Astrocyte (in vitro differentiated cells and primary cell): ENCODE measurements around the gene TEKT4. TPM values are rescaled to one million over a fixed set of nuclear protein-coding genes. Genes with fewer than 3 reads are reported as not detected.

Source experiments
- DNase-seq: peaks from one replicate; pipeline ENCODE4 v3.0.0-alpha.2; 2010; ENCODE audit warnings: low read depth
- FAIRE-seq: peaks from 2 replicates; lab custom pipeline; 2011; peaks lifted over from hg19 to GRCh38; lab: Jason Lieb, UNC
- H2AFZ ChIP-seq: 2 replicates; pipeline ENCODE4 v1.6.0; 2012; ENCODE audit warnings: low read depth, low read length, inconsistent platforms
- H3K27ac ChIP-seq: 2 replicates; pipeline ENCODE4 v1.5.1; 2011; ENCODE audit warnings: low read depth, low read length, inconsistent platforms
- H3K27me3 ChIP-seq: 2 replicates; pipeline ENCODE4 v1.6.0; 2011; ENCODE audit warnings: low read length, inconsistent platforms; ENCODE audit not compliant: insufficient read depth
- H3K36me3 ChIP-seq: 2 replicates; pipeline ENCODE4 v1.5.1; 2011; ENCODE audit warnings: low read length, inconsistent platforms; ENCODE audit not compliant: insufficient read depth
- H3K4me1 ChIP-seq: 2 replicates; pipeline ENCODE4 v1.5.1; 2011; ENCODE audit warnings: low read length, inconsistent platforms; ENCODE audit not compliant: insufficient read depth
- H3K4me2 ChIP-seq: 2 replicates; pipeline ENCODE4 v1.6.0; 2012; ENCODE audit warnings: low read length, inconsistent platforms
- H3K4me3 ChIP-seq: 2 replicates; pipeline ENCODE4 v1.5.1; 2011; ENCODE audit warnings: low read depth, mild to moderate bottlenecking, low read length, inconsistent platforms; ENCODE audit not compliant: insufficient read depth
- H3K79me2 ChIP-seq: 2 replicates; pipeline ENCODE4 v1.6.0; 2012; ENCODE audit warnings: mild to moderate bottlenecking, low read length, inconsistent platforms; ENCODE audit not compliant: insufficient read depth
- H3K9ac ChIP-seq: 2 replicates; pipeline ENCODE4 v1.6.0; 2012; ENCODE audit warnings: mild to moderate bottlenecking, low read length, inconsistent platforms
- H3K9me3 ChIP-seq: 2 replicates; pipeline ENCODE4 v1.5.1; 2012; ENCODE audit warnings: low read depth, mild to moderate bottlenecking, low read length, inconsistent platforms; ENCODE audit not compliant: insufficient read depth
- H4K20me1 ChIP-seq: 2 replicates; pipeline ENCODE4 v1.6.0; 2012; ENCODE audit warnings: low read length, inconsistent platforms; ENCODE audit not compliant: insufficient read depth
- H3K27ac Mint-ChIP-seq: one replicate; pipeline ENCODE4 v1.8.0; 2021; ENCODE audit warnings: mild to moderate bottlenecking, mixed read lengths; ENCODE audit not compliant: unreplicated experiment
- H3K27me3 Mint-ChIP-seq: one replicate; pipeline ENCODE4 v1.8.0; 2021; ENCODE audit warnings: low read depth, mixed read lengths; ENCODE audit not compliant: unreplicated experiment
- H3K36me3 Mint-ChIP-seq: one replicate; pipeline ENCODE4 v1.8.0; 2021; ENCODE audit warnings: low read depth, mixed read lengths; ENCODE audit not compliant: unreplicated experiment
- H3K4me1 Mint-ChIP-seq: one replicate; pipeline ENCODE4 v1.8.0; 2021; ENCODE audit warnings: low read depth, mixed read lengths; ENCODE audit not compliant: unreplicated experiment
- H3K4me3 Mint-ChIP-seq: one replicate; pipeline ENCODE4 v1.8.0; 2021; ENCODE audit warnings: mild to moderate bottlenecking, moderate library complexity, mixed read lengths; ENCODE audit not compliant: unreplicated experiment
- H3K9me3 Mint-ChIP-seq: one replicate; pipeline ENCODE4 v1.8.0; 2021; ENCODE audit warnings: mild to moderate bottlenecking, mixed read lengths; ENCODE audit not compliant: unreplicated experiment
- CTCF ChIP-seq: IDR thresholded peaks from 2 replicates; pipeline ENCODE4 v1.5.1; 2011; ENCODE audit warnings: low read depth, mild to moderate bottlenecking, inconsistent platforms, low read length, moderate library complexity; ENCODE audit not compliant: insufficient read depth
- EZH2 ChIP-seq: IDR thresholded peaks from 2 replicates; pipeline ENCODE4 v1.6.1; 2012; ENCODE audit warnings: mild to moderate bottlenecking, low read length, inconsistent platforms; ENCODE audit not compliant: insufficient read depth
- total RNA-seq: library from RNA; stranded (reverse); gene quantifications from 2 replicates; pipeline ENCODE4 v1.2.1, GENCODE V29; 2021

Gene TEKT4
- total RNA-seq, 1 donor from 2014 or later: not detected

- Mint-ChIP-seq H3K4me1 (no peaks in the 10 kb centered on the region), H3K4me3 (no peak overlapping the region), H3K9me3 (no peaks in the 10 kb centered on the region), H3K27ac (no peak overlapping the region), H3K36me3 (no peaks in the 10 kb centered on the region), H3K27me3 (peaks cover 51% of the 10 kb centered on the region)
- no peaks in the 10 kb centered on the region for H3K4me1 ChIP-seq
- H3K9ac ChIP-seq: no peak overlapping the region
- H3K27me3 ChIP-seq: no peaks in the 10 kb centered on the region
- no peak overlapping the region for H3K27ac ChIP-seq
- no peaks in the 10 kb centered on the region for H3K9me3 ChIP-seq
- no peak overlapping the region for H3K4me2 ChIP-seq
- TF ChIP-seq EZH2 (no peak), CTCF (no peak)
- H4K20me1 ChIP-seq: no peaks in the 10 kb centered on the region
- no peak for DNase-seq
- H2AFZ ChIP-seq: no peak overlapping the region
- no peak for FAIRE-seq
- H3K36me3 ChIP-seq: no peaks in the 10 kb centered on the region
- H3K79me2 ChIP-seq: no peaks in the 10 kb centered on the region
- no peak overlapping the region for H3K4me3 ChIP-seq
Measured at GRCh38 chr2:94879314-94879981, 8.2 kb downstream of the TEKT4 start.

GRCh38 chr2:94879982-94880377 is 8.8 kb downstream of the TEKT4 start:
- H3K36me3 ChIP-seq: no peaks in the 10 kb centered on the region
- no peaks in the 10 kb centered on the region for H3K79me2 ChIP-seq
- H3K4me1 ChIP-seq: no peaks in the 10 kb centered on the region
- no peak overlapping the region for H2AFZ ChIP-seq
- Mint-ChIP-seq H3K36me3 (no peaks in the 10 kb centered on the region), H3K9me3 (no peaks in the 10 kb centered on the region), H3K4me1 (no peaks in the 10 kb centered on the region), H3K27ac (no peak overlapping the region), H3K4me3 (no peak overlapping the region), H3K27me3 (peaks cover 50% of the 10 kb centered on the region)
- H3K27me3 ChIP-seq: no peaks in the 10 kb centered on the region
- no peak for TF ChIP-seq CTCF
- TF ChIP-seq EZH2: no peak
- H3K9ac ChIP-seq: no peak overlapping the region
- no peaks in the 10 kb centered on the region for H4K20me1 ChIP-seq
- no peak overlapping the region for H3K4me2 ChIP-seq
- H3K4me3 ChIP-seq: no peak overlapping the region
- no peaks in the 10 kb centered on the region for H3K9me3 ChIP-seq
- H3K27ac ChIP-seq: no peak overlapping the region
- DNase-seq (no peak), FAIRE-seq (no peak)

- DNase-seq (no peak), FAIRE-seq (no peak)
- no peaks in the 10 kb centered on the region for H3K9me3 Mint-ChIP-seq
- Histone ChIP-seq H3K27ac (no peak overlapping the region), H4K20me1 (no peaks in the 10 kb centered on the region), H3K27me3 (no peaks in the 10 kb centered on the region), H3K4me3 (no peak overlapping the region), H3K4me1 (no peaks in the 10 kb centered on the region), H3K4me2 (no peak overlapping the region), H2AFZ (no peak overlapping the region), H3K36me3 (no peaks in the 10 kb centered on the region), H3K79me2 (no peaks in the 10 kb centered on the region), H3K9me3 (no peaks in the 10 kb centered on the region), H3K9ac (no peak overlapping the region)
- TF ChIP-seq EZH2 (no peak), CTCF (no peak)
- H3K4me3 Mint-ChIP-seq: no peak overlapping the region
- H3K36me3 Mint-ChIP-seq: no peaks in the 10 kb centered on the region
- peaks cover 46% of the 10 kb centered on the region for H3K27me3 Mint-ChIP-seq
- no peaks in the 10 kb centered on the region for H3K4me1 Mint-ChIP-seq
- no peak overlapping the region for H3K27ac Mint-ChIP-seq
Measured at GRCh38 chr2:94880507-94880906, 9.3 kb downstream of the TEKT4 start.
